TTC549 (cell line): ENCODE data around the gene ALOXE3.

Source experiments
- FAIRE-seq: peaks from 2 replicates; lab custom pipeline; 2012; peaks lifted over from hg19 to GRCh38; lab: Jason Lieb, UNC

The ALOXE3 gene

GRCh38 chr17:8048236-8048635, 70.1 kb downstream of the ALOXE3 start:
- no peak for FAIRE-seq

GRCh38 chr17:8047769-8048110, 70.6 kb downstream of the ALOXE3 start:
- FAIRE-seq: no peak

- FAIRE-seq: no peak
Measured at GRCh38 chr17:8046929-8047768, 71.2 kb downstream of the ALOXE3 start.

- no peak for FAIRE-seq
Measured at GRCh38 chr17:8046306-8046928, 71.9 kb downstream of the ALOXE3 start.
